GM21515 (cell line): Measurements from ENCODE around the gene LRRIQ1.

ENCODE experiments used
- ATAC-seq: cut with Tn5 transposase; IDR thresholded peaks from one replicate; pipeline ENCODE4 v1.9.1; 2021; ENCODE audit not compliant: unreplicated experiment

LRRIQ1 gene

DNA sequence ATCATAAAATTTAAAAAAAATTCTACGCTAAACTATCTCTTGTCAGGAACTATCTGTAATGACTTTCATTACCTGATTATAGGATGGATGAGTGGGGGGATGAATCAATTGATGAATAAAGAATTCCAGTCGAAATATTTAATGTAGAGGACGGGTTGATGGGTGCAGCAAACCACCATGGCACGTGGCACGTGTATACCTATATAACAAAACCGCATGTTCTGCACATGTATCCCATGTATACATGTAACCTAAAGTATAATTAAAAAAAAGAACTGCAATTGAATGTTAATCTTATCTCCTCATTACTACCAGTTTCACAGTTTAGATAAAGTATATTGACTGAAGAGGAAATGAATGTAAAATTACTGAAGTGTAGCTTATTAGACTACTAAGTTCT is 23.4 kb downstream of the LRRIQ1 start:
- ATAC-seq, result no peak

DNA sequence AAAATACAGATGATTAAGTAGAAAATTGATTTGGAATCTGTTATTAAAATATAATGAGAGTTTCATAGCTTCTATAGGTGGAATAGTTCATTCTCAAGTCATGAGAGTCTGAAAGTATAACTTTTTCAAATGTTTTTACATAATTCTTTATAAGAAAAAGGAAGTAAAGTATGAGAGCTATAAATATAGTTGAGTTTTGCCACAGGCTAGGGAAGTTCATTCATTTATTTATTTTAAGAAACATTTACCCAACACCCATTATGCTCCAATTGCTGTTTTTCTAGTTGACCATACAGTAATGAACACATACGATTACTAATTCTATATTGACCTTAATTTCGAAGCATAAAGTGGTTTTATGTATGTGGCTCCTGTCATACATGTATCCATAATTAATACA is 24.8 kb downstream of the LRRIQ1 start:
- no peak for ATAC-seq

DNA sequence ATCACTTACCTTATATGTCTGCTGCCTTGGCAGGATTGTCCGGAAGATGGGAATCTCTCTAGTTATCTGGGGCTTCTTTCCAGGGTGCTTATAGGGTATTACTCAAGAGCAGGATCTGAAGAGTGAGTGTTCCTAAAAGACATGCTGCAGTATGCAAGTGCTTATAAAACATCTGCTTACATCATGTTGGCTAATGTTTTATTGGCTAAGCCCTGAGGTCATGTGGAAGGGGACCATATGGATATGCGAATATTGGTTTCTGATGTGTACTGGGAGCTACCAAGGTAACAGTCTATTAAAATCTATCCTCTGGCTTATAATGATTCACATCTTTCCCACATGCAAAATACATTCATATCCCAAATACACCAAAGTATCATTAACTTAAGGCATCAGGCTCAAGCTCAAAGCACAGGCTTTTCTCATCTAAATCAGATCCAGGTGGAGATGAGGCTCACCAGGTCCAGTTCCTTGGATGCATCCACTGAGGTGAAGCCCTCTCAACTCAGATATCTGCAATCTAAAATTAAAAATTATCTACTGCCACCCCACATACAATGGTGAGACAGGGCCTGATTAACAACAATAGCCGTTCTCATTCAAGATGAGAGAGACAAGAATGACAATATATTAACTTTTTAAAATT is 29.8 kb downstream of the LRRIQ1 start:
- ATAC-seq, result no peak

DNA sequence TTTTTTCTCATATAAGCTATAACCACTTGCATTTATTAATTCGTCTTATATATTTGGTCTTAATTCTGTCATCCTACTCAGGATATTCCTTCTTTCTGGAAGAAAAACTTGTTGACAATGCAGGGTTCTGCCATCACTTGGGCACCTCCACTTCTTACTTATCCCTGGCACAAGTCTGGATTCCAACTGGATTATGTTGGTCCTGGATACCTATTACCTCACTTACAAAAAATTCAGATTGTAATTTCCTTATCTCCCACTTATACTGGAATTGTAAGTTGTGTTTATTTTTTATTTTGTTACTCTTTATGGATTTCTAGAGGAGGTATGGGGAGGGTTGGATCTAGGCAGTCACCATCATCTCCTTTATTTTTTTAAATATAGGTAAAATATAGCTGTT is 36.7 kb downstream of the LRRIQ1 start:
- ATAC-seq, result no peak

DNA sequence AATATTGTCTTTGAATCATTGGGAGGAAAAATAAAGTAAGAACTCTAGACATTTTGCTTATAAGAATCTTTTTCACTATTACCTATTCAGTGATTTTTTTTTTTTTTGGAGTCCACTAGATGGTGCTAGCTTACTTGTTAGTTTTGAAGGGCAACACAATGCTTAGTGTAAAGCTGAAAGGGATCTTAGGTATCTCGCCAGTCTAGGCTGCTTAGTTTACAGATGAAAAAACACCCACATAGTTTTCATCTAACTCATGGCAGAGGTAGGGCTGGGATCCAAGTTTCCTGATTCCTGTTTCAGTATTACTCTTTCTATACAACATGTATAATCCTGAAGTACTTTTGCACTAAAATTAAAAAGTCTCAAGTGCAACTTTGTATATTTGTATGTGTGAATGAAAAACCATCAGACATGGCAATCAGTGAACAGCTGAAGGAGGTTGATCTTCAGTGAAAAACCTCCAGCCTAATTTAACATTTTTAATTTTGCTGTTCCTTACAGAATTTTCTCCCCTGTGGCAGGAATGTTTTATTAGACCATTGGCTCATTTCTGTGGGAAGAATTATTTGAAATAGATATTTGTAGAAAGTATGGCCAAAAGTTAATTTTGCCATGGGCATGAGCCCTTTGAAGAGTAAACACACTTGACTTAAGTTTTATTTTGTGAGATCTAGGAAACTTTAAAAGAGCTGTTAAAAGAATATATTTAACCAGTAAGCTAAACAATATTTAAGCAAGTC is 40.7 kb downstream of the LRRIQ1 start:
- peak; percentile 92 for ATAC-seq

DNA sequence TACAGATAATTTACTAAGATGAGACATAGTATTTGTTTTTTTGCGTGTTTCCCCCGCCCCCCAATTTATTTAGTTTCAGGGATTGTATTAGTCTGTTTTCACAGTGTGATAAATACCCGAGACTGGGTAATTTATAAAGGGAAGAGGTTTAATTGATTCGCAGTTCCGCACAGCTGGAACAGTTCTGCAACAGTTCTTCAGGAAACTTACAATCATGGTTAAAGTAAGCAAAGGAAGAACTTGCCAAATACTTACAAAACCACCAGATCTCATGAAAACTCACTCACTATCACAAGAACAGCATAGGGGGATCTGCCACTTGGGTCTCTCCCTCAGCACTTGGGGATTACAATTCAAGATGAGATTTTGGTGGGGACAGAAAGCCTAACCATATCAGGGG is 48.9 kb downstream of the LRRIQ1 start:
- no peak for ATAC-seq

DNA sequence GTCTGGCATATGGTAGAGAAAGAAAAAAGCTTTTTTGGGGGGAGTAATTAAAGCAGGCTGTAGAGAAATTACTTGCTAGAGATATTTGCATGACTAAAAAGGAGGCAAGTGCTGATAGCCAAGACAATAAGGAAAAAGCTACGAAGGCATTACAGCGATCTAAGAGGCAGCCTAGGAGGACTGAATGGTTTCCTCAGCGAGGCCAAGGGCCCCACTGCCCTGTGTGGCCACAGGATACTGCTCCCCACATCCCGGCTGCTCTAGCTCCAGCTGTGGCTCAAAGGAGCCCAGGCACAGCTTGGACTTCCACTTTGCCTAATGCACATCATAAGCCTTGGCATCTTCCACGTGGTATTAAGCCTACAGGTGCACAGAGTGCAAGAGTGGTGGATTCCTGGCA is 53.6 kb downstream of the LRRIQ1 start:
- no peak for ATAC-seq

DNA sequence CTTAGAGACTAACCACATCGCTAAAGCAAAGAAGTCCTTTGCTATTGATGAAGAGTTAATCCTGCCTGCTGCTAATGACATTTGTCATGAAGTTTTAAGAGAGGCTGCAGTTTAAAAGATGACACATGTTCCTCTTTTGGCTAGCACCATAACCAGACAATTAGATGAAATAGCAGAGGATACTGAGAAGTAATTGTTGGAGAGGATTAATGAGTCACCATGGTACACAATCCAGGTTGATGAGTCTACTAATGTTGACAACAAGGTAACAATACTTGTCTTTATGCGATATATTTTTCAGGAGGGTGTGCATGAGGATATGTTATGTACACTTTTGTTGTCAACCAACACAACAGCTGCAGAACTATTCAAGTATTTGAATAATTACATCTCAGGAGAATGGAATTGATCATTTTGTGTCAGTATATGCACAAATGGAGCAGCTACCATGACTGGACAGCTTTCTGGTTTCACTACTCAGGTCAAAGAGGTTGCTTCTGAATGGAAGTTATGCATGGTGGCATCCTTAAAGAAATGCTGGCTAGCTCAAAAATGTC is 56.7 kb downstream of the LRRIQ1 start:
- ATAC-seq, result no peak

DNA sequence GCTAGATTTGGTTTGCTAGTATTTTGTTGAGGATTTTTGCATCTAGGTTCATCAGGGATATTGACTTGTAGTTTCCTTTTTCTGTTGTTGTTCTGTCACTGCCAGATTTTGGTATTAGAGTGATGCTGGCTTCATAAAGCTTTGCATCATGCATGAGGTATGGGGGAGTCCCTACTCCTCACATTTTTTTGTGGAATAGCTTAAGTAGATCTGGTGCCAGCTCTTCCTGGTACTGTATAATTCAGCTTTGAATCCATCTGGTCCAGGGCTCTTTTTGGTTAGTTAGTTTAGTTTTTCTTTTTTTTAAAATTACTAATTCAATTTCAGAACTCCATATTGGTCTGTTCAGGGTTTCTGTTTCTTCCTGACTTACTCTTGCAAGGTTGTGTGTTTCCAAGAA is 59.4 kb downstream of the LRRIQ1 start:
- no peak for ATAC-seq

DNA sequence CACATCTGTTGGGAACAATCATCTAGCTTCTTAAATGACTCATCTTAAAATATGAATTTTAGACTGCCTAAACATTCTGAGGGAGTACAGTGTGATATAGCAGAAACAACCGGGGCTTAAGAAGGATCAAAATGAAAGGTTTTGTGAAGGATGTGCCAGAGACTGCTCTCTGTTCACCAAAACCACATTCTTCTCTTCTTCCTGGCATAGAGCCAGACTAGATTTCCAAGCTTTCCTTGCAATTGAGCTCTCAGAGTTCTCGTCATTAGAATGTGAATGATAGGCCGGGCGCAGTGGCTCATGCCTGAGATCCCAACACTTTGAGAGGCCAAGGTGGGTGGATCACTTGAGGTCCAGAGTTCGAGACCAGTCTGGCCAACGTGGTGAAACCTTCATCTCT is 94.5 kb downstream of the LRRIQ1 start:
- no peak for ATAC-seq

DNA sequence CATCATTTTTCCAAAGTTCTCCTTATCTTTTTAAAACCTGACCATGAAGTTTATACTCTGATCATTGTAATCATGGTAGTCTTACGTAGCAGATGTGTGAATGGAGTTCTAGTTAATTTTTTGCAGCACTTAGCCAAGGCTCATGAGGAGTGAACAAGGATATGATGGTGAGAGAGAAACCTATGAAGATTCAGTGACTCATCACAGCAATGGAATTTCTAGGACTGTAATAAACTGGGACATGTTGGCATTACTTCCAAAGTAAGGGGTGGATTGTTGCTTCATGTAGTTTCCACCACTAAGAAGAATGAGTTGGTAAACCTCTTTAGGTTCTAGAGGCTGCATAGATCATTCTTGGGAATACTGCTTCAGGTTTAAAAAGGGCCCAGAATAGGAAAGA is 102.7 kb downstream of the LRRIQ1 start:
- no peak for ATAC-seq

DNA sequence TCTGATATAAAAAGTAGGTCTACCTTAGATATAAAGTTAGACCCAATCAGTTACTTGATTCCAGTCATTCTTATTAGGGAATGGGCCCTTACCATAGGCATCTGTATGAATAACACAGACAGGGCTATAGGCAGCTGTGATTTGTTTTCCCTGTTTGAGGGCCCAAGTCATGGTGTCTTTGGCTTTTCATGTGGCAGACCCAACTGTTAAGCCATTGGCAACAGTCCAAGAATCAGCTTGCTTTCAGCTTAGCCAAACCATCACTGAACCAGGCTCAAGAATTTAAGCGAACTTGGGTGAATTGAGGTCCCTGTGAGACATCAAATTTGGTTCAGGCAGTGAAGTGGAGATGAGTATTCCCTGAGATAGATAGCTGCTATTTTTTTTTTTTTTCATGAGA is 111.2 kb downstream of the LRRIQ1 start:
- ATAC-seq, result no peak

DNA sequence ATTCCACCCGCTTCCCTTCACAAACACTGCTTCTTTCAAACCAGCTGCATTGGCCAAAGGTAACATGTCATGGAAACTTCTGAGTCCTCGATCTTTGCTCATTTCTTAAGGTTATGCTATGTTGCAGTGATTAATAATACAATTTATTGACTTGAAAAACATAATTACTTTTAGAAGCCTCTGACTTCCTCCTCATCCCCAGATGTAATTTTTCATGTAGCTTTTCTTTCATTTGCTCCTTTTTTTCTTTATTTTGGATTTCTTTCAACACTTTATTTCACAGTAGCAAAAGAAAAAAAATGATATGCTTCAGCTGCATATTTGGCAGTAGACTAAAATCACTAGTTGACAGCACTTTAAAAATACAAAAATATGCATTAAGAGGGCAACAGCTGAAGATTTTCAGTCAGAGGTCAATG is 116.2 kb downstream of the LRRIQ1 start:
- no peak for ATAC-seq

DNA sequence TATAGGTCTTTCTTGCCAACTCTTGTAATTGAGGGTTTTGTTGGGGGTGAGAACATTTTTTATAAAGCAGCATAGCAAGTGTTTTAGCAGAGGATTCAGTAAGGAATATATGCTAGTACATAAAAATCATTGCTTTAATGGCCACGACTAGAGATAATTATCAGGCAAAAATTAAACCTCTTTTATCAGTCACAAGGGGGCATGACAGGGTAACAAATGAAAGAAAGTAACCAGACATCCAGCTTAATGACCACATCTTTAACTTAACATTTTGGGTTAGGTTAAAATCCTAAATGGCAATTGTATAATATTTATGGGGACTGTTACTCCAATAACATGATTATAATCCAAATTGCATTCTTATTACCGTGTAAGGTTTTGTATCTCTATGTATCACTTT is 119.6 kb downstream of the LRRIQ1 start:
- no peak for ATAC-seq

DNA sequence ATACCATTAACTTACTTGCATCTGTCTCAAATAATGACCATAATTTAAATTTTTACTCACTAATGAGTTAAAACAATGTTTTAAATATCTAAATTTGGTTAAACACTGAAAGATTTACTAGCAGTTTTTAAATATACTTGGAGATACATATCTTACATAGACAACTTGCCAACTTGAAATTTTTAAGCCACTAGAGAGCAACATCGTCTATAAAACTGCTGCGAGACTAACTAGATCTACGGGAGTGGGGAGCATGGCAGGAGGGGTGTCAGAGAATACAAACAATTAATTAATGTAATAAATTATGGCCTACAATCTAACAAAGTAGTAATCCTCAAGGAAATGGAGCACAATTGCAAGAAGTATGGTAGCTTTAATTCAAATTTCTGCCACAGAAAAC is 120.4 kb downstream of the LRRIQ1 start:
- ATAC-seq, result no peak

DNA sequence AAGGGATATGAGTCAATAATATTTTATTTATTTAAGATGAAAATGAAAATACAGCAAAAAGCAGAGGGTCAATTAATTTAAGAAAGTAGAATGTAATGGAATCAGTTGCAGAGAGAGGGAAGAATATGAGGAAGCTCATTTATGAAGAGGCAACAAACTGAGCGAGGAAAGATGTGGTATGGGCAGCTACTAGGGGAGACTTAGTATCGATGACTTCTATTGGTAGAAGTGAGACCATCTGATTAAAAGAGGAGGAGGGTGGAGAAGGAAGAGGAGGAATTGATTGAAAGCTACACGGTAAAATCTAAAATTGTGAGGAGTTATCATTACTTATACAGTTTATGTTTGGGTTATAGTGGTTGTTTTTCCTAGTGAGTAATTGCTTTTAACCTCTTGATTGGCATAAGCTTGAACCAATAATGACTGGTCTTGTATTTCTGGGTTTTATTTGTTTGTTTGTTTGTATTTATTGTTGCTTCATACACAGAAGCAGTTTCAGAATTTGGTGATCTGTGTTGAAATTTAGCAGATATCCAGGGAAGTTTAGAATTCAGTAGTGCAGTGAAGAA is 121.0 kb downstream of the LRRIQ1 start:
- ATAC-seq, result no peak

DNA sequence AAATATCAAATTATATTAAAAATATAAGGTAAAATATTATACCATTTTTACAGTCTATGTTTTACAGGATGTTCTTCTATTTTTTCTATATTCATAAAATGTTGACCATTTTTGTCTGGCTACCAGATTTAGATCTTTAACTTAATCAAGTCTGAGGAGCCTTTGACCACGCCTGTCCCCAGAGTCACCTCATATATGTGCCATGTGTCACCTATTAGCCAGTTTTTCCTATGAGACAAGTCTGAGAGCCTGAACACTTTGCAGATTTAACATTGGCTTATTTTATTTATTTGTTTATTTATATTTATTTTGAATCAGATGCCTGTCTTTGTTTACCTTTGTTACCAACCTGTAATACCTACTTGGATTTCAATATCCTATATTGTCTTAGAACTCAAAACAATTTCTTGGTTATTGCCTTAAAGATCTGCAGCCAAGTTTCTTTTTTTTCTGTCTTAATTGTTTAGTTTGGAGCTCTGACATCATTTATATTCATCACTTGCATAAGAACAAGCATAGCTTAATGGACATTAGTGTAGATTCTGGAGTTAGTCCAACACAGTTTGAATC is 127.7 kb downstream of the LRRIQ1 start:
- no peak for ATAC-seq

DNA sequence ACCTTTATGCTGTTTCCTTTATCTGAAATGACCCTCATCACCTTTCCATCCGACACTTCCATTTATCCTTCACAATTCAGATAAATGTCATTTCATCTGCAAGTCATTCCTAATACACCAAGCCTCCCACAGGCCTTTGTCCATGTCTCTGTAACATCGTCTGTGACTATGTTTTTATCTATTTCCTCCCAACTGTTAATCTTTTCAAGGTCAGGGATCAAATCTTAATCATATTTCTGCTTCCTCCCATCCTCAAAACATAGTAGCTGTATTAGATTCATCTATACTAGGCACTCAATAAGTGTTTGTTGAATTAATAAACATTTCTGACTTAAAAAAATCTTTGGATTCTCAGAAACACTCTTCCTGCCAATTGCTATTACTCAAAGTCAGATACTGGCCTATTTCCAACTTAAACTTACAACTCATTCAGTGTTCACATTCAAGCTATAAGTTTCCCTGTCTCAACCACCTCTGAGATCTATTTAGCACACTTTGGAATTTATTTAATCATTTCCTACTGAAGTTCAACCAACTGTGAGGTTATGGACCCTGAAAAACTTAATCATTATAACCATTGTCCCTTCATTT is 143.6 kb downstream of the LRRIQ1 start:
- ATAC-seq, result no peak

DNA sequence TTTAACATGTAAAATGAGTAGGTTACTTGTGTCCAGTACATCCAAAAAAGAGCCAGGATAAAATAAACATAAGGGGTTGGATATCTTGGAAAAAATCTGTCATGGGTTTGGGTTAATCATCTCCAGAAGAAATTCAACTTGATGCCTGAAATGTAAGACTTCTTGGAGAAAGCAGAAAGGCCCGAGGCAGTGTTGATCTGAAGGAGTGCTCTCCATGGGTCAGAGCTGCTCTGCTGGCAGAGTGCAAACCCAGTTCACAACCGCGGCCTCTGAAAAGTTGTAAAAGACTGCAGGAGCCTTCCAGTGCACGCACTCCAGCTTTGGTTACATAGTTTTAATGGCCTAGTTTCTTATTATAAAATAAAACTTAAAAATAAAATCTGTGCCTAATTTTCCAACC is 146.5 kb downstream of the LRRIQ1 start:
- no peak for ATAC-seq

DNA sequence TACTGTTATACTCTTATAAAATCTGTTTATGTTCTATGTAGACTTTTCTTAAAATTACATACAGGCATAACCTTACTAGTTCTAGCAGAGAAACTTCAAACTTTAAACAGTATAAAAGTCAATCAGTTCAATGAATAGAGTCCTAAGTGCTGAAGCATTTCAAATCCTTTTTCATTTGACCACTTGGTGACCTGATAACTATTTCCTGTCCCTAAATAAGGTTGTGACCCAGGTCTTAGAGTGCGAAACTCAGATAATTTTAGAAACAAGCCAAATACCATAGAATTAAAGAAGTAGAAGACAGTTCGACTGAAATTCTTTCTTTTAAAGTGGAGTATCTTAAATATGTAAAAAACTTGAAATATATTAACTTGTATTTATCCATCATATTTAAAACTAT is 147.7 kb downstream of the LRRIQ1 start:
- ATAC-seq, result no peak

DNA sequence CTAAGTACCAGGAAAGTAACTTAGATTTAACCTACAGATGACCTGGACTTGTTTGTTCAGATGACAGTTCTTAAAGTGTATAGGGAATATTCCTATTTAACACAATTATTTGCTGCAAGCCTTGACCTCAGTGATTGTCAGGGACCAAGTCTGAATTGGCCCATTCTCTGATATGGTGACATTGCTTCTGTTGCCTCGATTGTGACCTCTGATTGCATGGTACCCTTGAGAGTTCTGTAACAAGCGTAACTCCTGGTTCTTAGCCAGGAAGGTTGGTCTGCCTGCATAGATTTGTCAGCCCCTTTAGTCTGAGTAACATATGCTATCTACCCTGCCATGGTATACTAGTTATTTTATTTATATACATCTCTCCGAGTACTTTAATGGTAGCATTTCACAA is 150.1 kb downstream of the LRRIQ1 start:
- ATAC-seq, result no peak

DNA sequence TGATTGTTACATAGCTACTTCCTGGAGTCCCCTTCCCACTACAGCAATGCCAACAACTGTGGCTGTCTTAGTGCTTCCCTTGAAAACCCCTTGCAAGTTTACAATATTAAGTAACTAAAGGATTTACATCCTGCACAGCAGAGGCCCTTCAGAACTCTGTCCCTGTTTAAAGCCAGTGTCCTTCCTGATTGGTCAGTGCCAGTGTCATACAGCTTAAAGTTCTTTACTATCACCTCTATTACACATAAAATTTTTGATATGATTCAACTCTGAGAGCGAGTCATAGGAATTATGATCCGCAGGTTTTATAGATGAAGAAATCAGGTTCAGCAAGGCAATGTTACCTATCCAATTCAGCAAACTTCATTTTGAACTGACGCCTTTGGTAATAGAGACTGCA is 152.5 kb downstream of the LRRIQ1 start:
- ATAC-seq, result no peak
